OCI-LY1 (cell line): ENCODE data around the gene ANKUB1.

Source experiments
- EZH2 ChIP-seq: fragments of 200-600 bp; sonication (generic), shearing (Covaris generic); IDR thresholded peaks from 2 replicates; pipeline ENCODE4 v1.8.0; 2017; ENCODE audit warnings: borderline replicate concordance, mixed run types, mild to moderate bottlenecking, antibody characterized with exemption, low read length, moderate library complexity, mixed read lengths
- TF ChIP-seq, protein P1 (sequence below): fragments of 200-600 bp; sonication (generic), shearing (Covaris generic); IDR thresholded peaks from 2 replicates; pipeline ENCODE4 v1.5.1; 2017; ENCODE audit warnings: mild to moderate bottlenecking, antibody characterized with exemption, low read length, moderate library complexity, mixed read lengths

- TF ChIP-seq, protein P1, sequence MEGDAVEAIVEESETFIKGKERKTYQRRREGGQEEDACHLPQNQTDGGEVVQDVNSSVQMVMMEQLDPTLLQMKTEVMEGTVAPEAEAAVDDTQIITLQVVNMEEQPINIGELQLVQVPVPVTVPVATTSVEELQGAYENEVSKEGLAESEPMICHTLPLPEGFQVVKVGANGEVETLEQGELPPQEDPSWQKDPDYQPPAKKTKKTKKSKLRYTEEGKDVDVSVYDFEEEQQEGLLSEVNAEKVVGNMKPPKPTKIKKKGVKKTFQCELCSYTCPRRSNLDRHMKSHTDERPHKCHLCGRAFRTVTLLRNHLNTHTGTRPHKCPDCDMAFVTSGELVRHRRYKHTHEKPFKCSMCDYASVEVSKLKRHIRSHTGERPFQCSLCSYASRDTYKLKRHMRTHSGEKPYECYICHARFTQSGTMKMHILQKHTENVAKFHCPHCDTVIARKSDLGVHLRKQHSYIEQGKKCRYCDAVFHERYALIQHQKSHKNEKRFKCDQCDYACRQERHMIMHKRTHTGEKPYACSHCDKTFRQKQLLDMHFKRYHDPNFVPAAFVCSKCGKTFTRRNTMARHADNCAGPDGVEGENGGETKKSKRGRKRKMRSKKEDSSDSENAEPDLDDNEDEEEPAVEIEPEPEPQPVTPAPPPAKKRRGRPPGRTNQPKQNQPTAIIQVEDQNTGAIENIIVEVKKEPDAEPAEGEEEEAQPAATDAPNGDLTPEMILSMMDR, result no peak
- TF ChIP-seq EZH2, result no peak
Measured at GRCh38 chr3:149727656-149728055, 64.7 kb downstream of the ANKUB1 start.
